Measurements from ENCODE around the gene ACTR2. TPM values are rescaled to one million over a fixed set of nuclear protein-coding genes. Genes with fewer than 3 reads are reported as not detected.

ACTR2 gene
- total and polyA plus RNA-seq, 2 of the 13 experiments (the other 11 are each of a cell fraction or from before 2014, with no cell fraction given) = 51.2 to 100 TPM

GRCh38 chr2:65227020-65227455, 593 bp upstream of the ACTR2 start (continued):
- no peak; the same call in 1 of the 2 replicates for TF ChIP-seq ZNF276 (CRISPR knock-in tag; IDR thresholded peaks at IDR 0.05; ENCODE audit: low read depth)
- peak; percentile 31; the same call in 1 of the 2 replicates for TF ChIP-seq RNF2 (conservative IDR thresholded peaks at IDR 0.05; ENCODE audit: low read depth)
- TF ChIP-seq ZNF18 (CRISPR knock-in tag; IDR thresholded peaks at IDR 0.05; ENCODE audit: insufficient replicate concordance) = no peak
- TF ChIP-seq ZEB1 (IDR thresholded peaks at IDR 0.05; ENCODE audit: insufficient replicate concordance, low read depth) = no peak
- TF ChIP-seq ZNF543 (CRISPR knock-in tag; IDR thresholded peaks at IDR 0.05) = no peak
- TF ChIP-seq CCAR2 (optimal IDR thresholded peaks at IDR 0.05; ENCODE audit: low read depth, low read length) = no peak

- FAIRE-seq = no peak
- no peak for DNase-seq (ENCODE audit: low spot score)
- in situ Hi-C loops (cut with HindIII; ENCODE audit: extremely low pct_ligation_motif_present, low pct_unique_long_range_greater_than_20kb) (no loop called here), intact Hi-C loops (cut with micrococcal nuclease; ENCODE audit: unreplicated experiment) (loop anchor here (5.0 kb wide), 2 partner anchors 56 to 96 kb away; partner anchors contain the start of gene RAB1A)
- Histone ChIP-seq H3K4me1 (ENCODE audit: insufficient read depth, low read length) (peaks cover 44% of the 10 kb centered on the region), H3K4me3 (replicated peaks in 1 of 3; ENCODE audit: insufficient read depth in 1 of 3, low read depth in 2 of 3, low read length in 3 of 3) (peak overlapping the region; percentile 76 to 99 (median 98)), H3K4me2 (ENCODE audit: low read depth, low read length) (peak overlapping the region; percentile 70), H4K20me1 (ENCODE audit: insufficient read depth, low read length) (peaks cover 7% of the 10 kb centered on the region), H3K9me3 (ENCODE audit: low read length) (no peaks in the 10 kb centered on the region), H2AFZ (ENCODE audit: low read length) (peak overlapping the region; percentile 2), H3K9ac (ENCODE audit: insufficient read depth, low read depth, low read length) (peak overlapping the region; percentile 96), H3K27me3 (ENCODE audit: control insufficient read depth in 1 of 2, insufficient read depth in 2 of 2, low read length in 2 of 2) (peaks cover 0 to 3% of the 10 kb centered on the region in 2 experiments; a peak in 1 of 5 replicates), H3K27ac (ENCODE audit: extremely low read length, insufficient read depth, low read length) (peak overlapping the region; percentile 94), H3K36me3 (replicated peaks in 1 of 2; ENCODE audit: control insufficient read depth in 1 of 2, insufficient read depth in 2 of 2, low read length in 2 of 2) (no peaks in the 10 kb centered on the region; a peak in 2 of 5 replicates), H3K79me2 (ENCODE audit: insufficient read depth, low read length) (peaks cover 64% of the 10 kb centered on the region)
- ATAC-seq = peak; percentile 59
- WGBS (ENCODE audit: low lambda C conversion rate) = under 1% methylated on average over 16 of the region's 16 CpGs
- ChIA-PET POLR2A (interaction anchor here (0.9 to 1.8 kb wide), 10 partner anchors 9 to 305 kb away, joined by 3 to 19 read pairs (median 9); partner anchors contain the start of gene CEP68), CTCF (ENCODE audit: low intra/inter-chr PET ratio, low total read pairs) (no interaction called here)
- no TSS peak for BruUV-seq (replicated peaks)
- no peak for TF ChIP-seq ETV5 (CRISPR knock-in tag; IDR thresholded peaks at IDR 0.05; ENCODE audit: borderline replicate concordance)
- TF ChIP-seq DNMT1 (CRISPR knock-in tag; IDR thresholded peaks at IDR 0.05) = no peak
- no peak for TF ChIP-seq ZNF275 (CRISPR knock-in tag; IDR thresholded peaks at IDR 0.05; ENCODE audit: borderline replicate concordance)
These were observed 676 bp downstream of the ACTR2 start for GRCh38 chr2:65228263-65228750.

Data from HepG2 (cell line).